HG02852 (cell line): ENCODE measurements around the gene RHOT1.
"Not testable (repeated sequence)": the region's sequence is repeated elsewhere in the genome, so short reads cannot be mapped to it uniquely, and the experiment has no call there.

ENCODE experiments used
- ATAC-seq: cut with Tn5 transposase; IDR thresholded peaks from one replicate; pipeline ENCODE4 v1.9.1; 2021; ENCODE audit warnings: mild to moderate bottlenecking, moderate library complexity; ENCODE audit not compliant: unreplicated experiment

RHOT1 gene

DNA sequence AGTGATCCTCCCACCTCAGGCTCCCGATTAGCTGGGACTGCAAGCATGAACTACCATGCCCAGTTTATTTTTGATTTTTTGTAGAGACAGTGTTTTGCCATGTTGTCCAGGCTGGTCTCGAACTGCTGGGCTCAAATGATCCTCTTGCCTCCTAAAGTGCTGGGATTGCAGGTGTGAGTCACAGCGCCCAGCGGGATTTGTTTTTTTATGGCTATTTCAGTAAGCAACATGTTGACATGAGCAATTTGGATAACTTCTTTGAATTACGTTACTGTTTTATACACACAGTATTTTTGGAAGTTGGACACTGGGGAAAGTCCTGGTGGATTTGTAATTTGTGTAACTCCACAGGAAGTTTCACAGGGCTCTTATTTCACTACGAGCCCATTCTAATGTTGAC lies 18.5 kb upstream of the RHOT1 start:
- ATAC-seq, result no peak

DNA sequence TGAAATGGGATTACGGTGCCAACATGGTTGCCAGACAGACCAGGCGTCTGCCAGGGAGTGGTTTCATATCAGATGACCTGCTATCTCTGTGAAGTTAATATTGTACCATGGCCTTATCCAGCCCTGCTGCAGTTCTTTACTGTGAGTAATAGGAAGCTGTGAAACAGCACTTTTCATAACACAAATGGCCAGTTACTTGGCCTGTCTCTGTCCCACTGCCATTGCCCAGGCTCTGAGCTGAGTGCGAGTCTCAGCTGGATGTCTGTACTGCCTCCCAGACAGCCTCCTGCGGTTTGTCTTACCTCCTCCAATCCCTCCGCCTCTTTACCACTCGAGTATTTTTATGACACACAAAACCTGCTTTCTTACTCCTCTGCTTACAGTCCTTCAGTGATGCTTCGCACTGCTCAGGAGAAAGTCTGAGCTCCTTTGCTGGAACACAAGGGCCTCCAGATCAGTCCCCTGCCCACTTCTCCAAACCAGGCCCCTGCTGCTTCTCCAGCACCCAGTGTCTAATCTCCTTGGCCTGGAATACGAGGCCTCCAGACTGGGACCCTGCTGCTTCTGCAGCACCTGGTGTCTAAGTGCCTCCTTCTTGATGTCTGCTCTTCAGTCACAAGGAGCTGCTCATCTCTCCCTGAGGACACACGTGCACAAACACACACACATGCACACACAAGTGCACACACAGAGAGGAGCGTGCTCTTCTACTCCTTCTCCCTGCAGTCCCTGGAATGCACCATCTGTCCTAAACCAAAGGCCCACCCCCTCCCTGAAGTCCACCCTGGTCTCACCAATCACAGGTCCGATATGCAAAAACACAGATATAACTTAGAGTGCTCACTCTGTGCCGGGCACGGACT lies 17.1 kb upstream of the RHOT1 start:
- no peak for ATAC-seq

DNA sequence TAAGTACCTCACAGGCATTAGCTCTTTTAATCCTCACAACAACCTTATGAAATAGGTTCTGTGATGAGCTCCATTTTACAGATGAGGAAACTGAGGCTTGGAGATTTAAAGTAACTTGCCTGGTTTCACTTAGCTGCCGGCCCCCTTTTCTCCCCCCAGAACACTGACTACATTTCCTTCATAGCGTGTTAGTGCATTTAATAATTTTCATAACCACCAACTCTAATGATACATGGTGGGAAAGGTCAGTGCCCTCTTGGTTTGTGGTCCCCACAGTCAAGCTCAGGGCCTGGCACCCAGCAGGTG lies 16.5 kb upstream of the RHOT1 start:
- no peak for ATAC-seq

DNA sequence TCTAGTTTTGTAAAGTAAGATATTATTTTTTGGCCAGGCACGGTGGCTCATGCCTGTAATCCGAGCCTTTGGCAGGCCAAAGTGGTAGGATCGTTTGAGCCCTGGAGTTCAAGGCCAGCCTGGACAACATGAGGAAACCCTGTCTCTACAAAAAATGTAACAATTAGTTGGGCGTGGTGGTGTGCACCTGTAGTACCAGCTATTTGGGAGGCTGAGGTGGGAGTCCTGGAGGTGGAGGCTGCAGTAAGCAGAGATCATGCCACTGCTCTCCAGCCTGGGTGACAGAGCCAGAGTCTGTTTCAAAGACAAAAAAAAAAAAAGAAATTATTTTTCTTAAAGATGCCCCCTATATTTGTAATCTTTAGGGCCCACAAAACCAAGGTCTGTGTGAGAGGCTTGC lies 16.0 kb upstream of the RHOT1 start:
- no peak for ATAC-seq

DNA sequence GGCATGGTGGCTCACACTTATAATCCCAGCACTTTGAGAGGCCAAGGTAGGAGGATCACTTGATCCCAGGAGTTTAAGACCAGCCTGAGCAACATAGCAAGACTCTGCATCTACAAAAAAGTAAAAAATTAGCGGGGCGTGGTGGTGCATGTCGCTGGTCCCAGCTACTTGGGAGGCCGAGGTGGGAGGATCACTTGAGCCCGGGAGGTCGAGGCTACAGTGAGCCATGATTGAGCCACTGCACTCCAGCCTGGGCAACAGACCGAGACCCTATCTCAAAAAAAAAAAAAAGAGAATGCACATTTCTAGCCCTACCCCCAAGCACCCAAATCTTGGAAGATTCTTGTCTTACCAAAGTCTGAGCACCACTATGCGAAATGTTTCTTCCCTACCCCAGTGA lies 15.6 kb upstream of the RHOT1 start:
- ATAC-seq, result no peak

DNA sequence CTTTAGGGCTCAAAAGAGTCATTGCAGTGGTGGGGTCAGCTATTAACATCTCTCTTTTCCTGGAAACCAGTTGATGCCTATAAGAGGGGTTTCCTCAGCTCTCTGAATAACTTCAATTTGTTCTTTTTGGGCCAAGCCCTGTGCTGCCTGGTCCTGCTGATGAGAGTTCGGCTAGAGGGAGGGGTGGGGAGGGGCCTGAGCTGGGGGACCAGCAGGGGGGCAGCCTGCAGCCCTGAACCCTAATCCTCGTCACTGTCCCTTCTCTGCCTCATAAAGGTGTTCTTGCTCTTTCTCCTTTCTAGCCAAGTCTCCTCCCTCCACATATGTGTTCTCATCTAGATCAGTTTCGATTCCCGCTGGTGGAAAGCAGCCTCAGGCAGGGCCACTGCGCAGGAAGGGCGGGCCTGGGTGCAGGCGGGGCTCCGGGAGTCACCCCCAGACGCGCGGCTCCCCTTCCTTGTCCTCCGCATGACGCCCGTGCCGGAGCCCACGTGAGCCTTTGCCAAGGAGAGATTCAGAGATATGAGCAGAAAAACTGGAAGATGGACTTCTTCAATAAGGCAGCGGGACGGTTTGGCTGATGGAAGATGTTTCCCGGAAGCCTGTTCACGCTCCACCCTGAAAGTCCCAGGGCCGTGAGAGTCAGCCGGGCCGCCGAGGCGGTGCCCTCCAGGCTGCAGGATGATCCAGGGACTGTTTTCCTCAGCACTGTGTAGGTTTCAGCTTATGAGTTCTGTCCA lies 15.0 kb upstream of the RHOT1 start:
- peak; percentile 92 for ATAC-seq

DNA sequence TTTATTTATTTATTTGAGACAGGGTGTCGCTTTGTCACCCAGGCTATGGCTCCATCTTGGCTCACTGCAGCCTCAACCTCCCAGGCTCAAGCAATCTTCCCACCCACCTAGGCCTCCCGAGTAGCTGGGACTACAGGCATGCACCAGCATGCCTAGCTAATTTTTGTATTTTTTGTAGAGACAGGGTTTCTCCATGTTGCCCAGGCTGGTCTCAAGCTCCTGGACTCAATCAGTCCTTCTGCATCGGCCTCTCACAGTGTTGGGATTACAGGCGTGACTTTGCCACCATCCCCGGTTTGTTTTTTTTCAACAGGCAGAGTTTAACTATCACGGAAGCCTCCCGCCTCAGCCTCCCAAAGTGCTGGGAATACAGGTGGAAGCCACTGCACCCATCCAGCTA lies 13.8 kb upstream of the RHOT1 start:
- not testable (repeated sequence) for ATAC-seq

DNA sequence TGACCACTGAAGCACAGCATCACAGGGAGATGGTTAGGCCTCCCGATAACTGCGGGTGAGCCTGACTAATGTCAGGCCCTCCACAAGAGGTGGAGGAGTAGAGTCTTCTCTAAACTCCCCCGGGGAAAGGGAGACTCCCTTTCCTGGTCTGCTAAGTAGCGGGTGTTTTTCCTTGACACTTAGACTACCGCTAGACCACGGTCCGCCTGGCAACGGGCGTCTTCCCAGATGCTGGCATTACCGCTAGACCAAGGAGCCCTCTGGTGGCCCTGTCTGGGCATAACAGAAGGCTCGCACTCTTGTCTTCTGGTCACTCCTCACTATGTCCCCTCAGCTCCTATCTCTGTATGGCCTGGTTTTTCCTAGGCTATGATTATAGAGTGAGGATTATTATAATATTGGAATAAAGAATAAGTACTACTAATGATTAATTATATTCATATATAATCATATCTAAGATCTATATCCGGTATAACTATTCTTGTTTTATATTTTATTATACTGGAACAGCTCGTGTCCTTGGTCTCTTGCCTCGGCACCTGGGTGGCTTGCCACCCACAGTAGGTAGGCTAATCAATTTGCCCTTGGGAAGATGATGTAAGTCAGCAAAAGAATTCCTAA lies 6.7 kb upstream of the RHOT1 start:
- ATAC-seq, result not testable (repeated sequence)

DNA sequence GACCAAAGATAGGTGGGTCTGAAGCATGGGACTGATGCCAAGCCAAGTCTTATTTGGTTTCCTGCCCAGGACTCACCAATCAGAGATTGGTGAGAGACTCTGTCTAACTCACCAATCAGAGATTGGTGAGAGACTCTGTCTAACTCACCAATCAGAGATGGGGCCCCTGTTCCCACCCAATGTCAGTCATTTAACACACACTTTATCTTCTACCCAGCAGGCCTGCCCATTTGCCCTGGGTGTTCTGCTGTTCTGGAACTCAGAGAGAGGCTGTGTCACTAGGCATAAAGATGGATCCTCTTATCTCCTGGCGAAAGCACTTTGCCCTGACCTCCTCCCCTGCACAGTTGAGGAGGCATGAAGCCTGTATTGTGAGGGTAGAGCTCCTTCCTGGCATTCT lies 5.4 kb upstream of the RHOT1 start:
- ATAC-seq, result no peak

DNA sequence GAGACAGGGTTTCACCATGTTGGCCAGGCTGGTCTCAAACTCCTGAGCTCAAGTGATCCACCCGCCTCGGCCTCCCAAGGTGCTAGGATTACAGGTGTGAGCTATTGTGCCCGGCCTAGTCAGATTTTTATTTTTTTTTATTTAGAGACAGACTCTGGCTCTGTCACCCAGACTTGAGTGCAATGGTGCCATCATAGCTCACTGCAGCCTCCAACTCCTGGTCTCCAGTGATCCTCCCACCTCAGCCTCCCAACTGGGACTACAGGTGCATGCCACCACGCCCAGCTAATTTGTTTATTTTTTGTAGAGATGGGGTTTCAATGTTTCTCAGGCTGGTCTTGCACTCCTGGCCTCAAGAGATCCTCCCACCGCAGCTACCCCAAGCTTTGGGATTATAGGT lies 2.8 kb upstream of the RHOT1 start:
- not testable (repeated sequence) for ATAC-seq

DNA sequence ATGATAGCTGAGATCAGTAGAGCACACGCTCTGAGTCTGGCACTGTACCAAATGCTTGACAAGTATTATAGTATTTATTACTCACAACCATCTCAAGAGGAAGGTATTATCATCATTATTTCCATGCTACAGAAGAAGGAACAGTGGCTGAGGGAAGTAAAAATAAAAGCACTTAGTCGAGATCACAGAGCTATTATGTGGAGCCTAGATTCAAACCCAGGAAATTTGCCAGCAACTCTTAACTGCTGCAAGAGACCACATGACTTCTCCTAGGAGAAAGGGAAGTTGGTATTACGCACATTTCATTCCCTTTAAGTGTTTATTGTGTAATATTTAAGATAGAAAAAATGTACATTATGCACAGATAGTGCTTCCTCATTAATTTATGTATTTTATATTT lies 1.0 kb upstream of the RHOT1 start:
- no peak for ATAC-seq

DNA sequence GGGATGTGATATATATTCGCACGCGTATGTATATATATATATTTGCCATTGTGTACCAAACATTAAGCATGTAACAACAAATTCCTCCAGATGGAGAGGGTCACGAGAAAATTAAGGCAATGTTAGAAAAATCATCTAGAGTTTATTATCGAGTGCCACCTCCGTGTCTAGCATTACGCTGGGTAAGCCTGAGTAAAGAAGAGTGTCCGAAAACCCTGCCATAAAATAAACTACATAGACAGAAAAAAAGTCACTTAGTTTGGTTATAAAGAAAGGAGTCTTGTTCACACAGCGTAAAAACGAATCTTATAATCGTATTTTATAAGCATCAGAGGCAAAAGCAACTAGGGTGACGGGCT lies 644 bp upstream of the RHOT1 start:
- ATAC-seq, result peak; percentile 6

DNA sequence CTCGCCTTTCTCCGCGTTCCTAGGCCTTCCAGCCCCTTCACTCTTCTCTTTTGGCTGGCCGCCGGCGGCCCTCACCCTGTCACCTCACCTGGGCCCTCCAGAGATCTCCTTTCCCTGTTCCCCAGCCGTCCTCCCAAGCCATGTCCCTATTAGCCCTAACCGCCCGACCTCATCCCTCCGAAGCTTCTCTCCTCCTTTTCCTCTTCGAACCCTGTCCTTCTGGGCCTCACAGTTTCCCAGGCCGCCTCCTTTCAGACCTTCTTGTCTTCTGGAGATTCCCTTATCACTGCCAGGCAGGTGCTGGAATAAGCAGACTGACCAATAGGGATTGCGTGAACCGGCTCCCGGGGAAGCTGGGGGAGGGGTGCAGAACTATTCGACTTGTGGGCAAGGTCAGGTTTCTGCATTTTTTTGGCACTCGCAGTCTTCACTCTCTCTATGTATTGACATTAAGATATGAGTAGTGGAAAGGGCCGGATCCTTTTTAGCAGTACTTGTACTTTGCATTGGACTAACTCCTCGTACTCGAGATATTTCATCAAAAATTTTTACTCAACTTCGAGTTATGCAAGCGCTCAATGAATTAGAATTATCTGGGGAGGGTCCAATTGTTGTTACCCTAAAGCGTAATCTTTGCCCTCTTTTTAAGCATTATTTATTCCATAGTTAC lies 690 bp downstream of the RHOT1 start:
- no peak for ATAC-seq

DNA sequence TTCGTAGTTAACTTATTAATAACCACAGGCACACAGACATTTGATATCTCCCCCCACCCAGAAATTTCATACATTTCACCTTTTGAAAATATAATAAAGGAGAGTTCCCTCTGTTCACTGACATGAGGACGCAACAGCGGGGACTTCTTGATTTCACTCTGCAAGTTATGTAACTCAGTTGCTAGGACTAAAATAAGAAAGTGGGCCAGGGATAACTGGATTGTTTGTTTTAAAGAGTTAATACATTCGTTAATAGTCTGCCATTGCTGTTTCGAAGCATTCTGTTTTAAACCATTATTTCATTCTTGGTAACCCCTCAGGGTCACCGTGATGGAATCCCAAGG lies 1.2 kb downstream of the RHOT1 start:
- ATAC-seq, result no peak

DNA sequence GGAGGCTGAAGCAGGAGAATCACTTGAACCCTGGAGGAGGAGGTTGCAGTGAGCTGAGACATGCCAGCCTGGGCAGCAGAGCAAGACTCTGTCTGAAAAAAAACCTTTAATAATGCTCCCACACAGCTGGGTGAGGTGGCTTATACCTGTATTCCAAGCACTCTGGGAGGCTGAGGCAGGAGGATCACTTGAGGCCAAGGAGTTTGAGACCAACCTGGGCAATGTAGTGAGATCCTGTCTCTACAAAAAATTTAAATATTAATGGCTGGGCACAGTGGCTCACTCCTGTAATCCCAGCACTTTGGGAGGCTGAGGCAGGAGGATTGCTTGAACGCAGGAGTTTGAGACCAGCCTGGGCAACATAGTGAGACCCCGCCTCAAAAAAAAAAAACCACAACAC lies 2.1 kb downstream of the RHOT1 start:
- not testable (repeated sequence) for ATAC-seq

DNA sequence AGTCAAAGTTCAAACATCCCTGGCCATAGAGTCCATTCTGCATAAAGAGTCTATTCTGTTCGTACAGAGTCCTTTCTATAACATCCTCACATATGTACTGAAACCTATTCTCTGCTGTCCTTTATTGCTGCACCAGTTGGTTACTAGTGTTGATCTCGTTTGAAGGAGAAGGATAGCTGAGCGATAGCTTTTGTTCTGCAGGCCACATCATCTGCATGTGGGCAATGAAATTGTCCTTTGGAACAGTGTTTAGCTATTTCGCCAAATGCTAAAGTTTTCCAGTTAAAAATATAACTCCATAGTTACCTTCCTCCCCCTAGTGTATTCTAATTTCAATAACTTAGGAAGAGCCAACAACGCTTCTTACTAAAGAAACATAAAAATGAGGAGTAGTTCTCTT lies 6.0 kb downstream of the RHOT1 start:
- no peak for ATAC-seq

DNA sequence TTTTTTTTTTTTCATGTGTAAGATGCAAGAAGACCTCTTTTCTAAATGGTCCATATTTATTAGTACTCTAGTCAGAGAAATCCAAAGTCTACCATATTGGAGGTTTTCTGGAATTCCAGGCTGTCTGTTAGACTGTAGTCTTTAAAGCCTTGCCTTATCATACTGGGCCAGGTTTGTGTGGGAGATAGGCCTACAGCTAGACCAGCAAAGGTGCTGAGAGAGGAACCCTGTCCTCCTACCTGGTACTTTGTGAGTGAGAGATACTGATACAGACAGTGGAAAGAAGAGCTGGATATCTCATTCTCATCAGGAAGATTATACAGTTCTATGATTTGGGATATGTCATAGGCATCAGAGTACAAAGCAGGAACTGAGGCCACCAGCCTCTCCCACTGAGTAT lies 8.1 kb downstream of the RHOT1 start:
- no peak for ATAC-seq

DNA sequence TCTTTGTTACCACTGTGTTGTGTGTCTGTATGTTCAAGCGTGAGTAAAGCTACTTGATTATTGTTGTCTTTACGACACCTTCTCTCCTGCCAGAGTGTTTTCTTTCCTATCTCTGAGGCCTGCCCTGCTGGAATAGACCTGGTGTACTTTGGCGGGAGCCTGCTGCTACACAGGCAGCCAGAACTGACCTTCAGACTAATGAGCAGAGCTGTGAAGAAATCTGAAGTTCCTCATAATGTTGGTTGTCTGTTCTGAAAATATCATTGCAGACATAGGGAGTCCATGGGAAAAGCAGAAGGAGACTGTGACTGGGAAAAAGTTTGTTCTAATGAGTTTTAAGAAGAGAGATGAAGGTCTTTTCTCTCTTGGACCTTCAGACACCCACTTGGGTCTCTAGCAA lies 9.8 kb downstream of the RHOT1 start:
- no peak for ATAC-seq

DNA sequence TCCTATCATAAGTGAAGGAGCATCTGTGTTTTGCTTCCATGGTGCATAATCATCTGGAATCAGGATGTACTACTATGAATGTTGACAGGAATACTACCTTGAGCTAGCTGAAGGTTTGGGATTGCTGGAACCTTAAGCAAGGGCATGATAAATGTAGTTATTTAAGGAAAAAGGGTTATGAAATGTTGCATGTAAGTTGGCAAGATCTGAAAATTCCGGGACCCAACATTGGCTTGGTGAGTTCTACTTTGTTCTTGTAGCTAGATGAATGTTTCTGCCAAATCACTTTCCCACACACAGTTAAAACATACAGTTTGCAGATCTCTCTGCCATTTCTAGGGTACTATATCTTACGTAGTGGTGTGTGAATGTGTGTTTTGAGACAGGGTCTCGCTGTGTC lies 13.6 kb downstream of the RHOT1 start:
- ATAC-seq, result no peak

DNA sequence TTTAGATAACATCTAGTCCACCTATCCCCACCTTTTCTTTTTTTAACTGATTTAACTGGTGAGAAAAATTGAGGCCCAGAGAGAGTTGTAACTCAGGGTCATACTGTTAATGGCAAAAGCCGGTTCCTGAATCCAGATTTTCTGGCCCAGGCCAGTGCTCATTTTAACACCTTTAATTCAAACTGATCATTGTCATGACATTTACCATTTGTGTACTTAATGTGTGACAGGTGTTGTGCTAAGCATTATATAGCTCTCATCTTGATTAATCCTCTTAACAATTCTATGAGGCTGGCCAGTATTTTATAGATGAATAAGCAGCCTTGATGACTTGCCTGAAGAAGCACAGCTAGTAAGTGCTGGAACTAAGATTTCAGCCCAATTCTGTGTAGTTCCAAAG lies 14.4 kb downstream of the RHOT1 start:
- ATAC-seq, result no peak

DNA sequence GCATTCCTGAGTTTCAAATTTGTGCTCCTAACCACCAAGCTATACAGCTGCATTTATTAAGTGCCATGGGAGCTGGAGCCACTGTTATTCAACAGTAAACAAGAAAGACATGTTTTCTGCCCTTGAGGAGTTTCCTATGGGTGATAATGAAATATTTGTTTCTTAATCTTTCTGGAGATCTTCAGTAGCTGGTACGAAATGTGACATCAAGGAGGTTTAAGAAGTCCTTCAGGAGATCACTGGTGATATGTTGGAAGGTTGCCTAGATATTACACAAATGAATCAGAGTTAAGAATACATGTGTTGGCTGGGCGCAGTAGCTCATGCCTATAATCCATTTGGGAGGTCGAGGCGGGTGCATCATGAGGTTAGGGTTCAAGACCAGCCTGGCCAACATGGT lies 14.9 kb downstream of the RHOT1 start:
- ATAC-seq, result no peak
